K562 (cell line): ENCODE results near the gene CRIM1. TPM values are rescaled to one million over a fixed set of nuclear protein-coding genes. Genes with fewer than 3 reads are reported as not detected.

Source experiments
- ATAC-seq: fragments of 200-7000 bp; cut with Tn5 transposase; 3 replicates; pipeline ENCODE4 v1.9.1; 2020; ENCODE audit warnings: moderate library complexity
- BruUV-seq: library from RNA; stranded (reverse); fragments of 400-500 nt; replicated peaks from 2 replicates; lab custom pipeline; 2021; lab: Mats Ljungman, UMichigan
- CTCF ChIA-PET: fragments of 300-600 bp; formaldehyde crosslinking; extraction: SDS; loops from one replicate; lab custom pipeline; 2021; ENCODE audit warnings: low intra/inter-chr PET ratio; lab: Yijun Ruan, JAX
- POLR2A ChIA-PET: fragments of 300-600, 350-650 bp; sonication (Branson Sonifier 250); formaldehyde crosslinking; extraction: SDS; loops from one replicate; lab custom pipeline; 2021; ENCODE audit warnings: antibody characterized with exemption, inconsistent platforms; lab: Yijun Ruan, JAX
- DNase-seq, 4 experiments: peaks; one replicate each; pipeline versions ENCODE4 v3.0.0 to v3.0.0-alpha.2; 2011 to 2018; ENCODE audit warnings: low spot score in 3 of 4, mixed read lengths in 3 of 4; ENCODE audit errors: extremely low read depth in 1 of 4
- FAIRE-seq: peaks from 2 replicates; lab custom pipeline; 2011; peaks lifted over from hg19 to GRCh38; lab: Jason Lieb, UNC
- H2AFZ ChIP-seq: 2 replicates; pipeline ENCODE4 v1.6.0; 2011; ENCODE audit warnings: low read depth, low read length, control low read depth, inconsistent platforms
- H3K27ac ChIP-seq: fragments of 200-600 bp; 3 replicates; pipeline ENCODE4 v1.8.0; 2011; ENCODE audit warnings: low read depth, mild to moderate bottlenecking, control low read depth, inconsistent platforms, low read length, moderate library complexity, mixed read lengths; ENCODE audit errors: extremely low read depth
- H3K27me3 ChIP-seq, 2 experiments: fragments of 300-600 bp in 1 of 2; 2 replicates in 1 of 2; 3 replicates in 1 of 2; pipeline versions ENCODE4 v1.6.0 to v1.8.0; 2011; ENCODE audit warnings: inconsistent platforms in 2 of 2, low read length in 2 of 2, mild to moderate bottlenecking in 1 of 2, mixed read lengths in 1 of 2, moderate library complexity in 1 of 2; ENCODE audit not compliant: control insufficient read depth in 2 of 2, insufficient read depth in 2 of 2
- H3K36me3 ChIP-seq: fragments of 300-600 bp; 3 replicates; pipeline ENCODE4 v1.8.0; 2011; ENCODE audit warnings: mild to moderate bottlenecking, low read length, inconsistent platforms; ENCODE audit not compliant: control insufficient read depth, insufficient read depth
- H3K4me1 ChIP-seq, 2 experiments: fragments of 200-600 bp in 1 of 2; replicated peaks in 1 of 2; 2 replicates in 1 of 2; 3 replicates in 1 of 2; pipeline versions ENCODE4 v1.5.1 to v1.8.0; 2011; ENCODE audit warnings: inconsistent platforms in 2 of 2, low read length in 2 of 2, mild to moderate bottlenecking in 1 of 2, mixed read lengths in 1 of 2, moderate library complexity in 1 of 2; ENCODE audit not compliant: control insufficient read depth in 2 of 2, insufficient read depth in 2 of 2
- H3K4me2 ChIP-seq: 2 replicates; pipeline ENCODE4 v1.6.1; 2011; ENCODE audit warnings: low read length, control low read depth, inconsistent platforms, mixed read lengths; ENCODE audit not compliant: insufficient read depth
- H3K4me3 ChIP-seq: fragments of 200-600 bp; sonication (generic), shearing (Covaris generic); 2 replicates; pipeline ENCODE4 v1.5.1; 2016; ENCODE audit warnings: control low read depth, inconsistent platforms
- H3K79me2 ChIP-seq: fragments of 200-600 bp; 3 replicates; pipeline ENCODE4 v1.8.0; 2011; ENCODE audit warnings: low read length, inconsistent platforms; ENCODE audit not compliant: control insufficient read depth, insufficient read depth
- H3K9ac ChIP-seq, 2 experiments: 2 replicates each; pipeline versions ENCODE4 v1.6.0 to v1.6.1; 2011; ENCODE audit warnings: low read depth in 2 of 2, low read length in 2 of 2, control low read depth in 1 of 2, inconsistent platforms in 1 of 2, mild to moderate bottlenecking in 1 of 2, mixed read lengths in 1 of 2; ENCODE audit not compliant: insufficient read depth in 1 of 2
- H3K9me1 ChIP-seq: one replicate; pipeline ENCODE4 v1.6.0; 2011; ENCODE audit warnings: inconsistent platforms, mild to moderate bottlenecking, low read length, moderate library complexity; ENCODE audit not compliant: control insufficient read depth, insufficient read depth
- H3K9me3 ChIP-seq: replicated peaks from 2 replicates; pipeline ENCODE4 v1.5.1; 2011; ENCODE audit warnings: low read depth, low read length, inconsistent platforms; ENCODE audit not compliant: control insufficient read depth, insufficient read depth
- H4K20me1 ChIP-seq: replicated peaks from 2 replicates; pipeline ENCODE4 v1.6.1; 2011; ENCODE audit warnings: low read length, inconsistent platforms, mixed read lengths; ENCODE audit not compliant: control insufficient read depth, insufficient read depth
- MEIS2 ChIP-seq: fragments of 450-650 bp; IDR thresholded peaks from 2 replicates; pipeline ENCODE4 v1.6.1; 2014; ENCODE audit warnings: mild to moderate bottlenecking; ENCODE audit not compliant: partially characterized antibody
- PBX2 ChIP-seq, 2 experiments: IDR thresholded peaks in 1 of 2; conservative IDR thresholded peaks in 1 of 2; 2 replicates each; pipeline ENCODE4 v1.6.1; 2016; ENCODE audit warnings: low read depth in 2 of 2, mild to moderate bottlenecking in 1 of 2, missing compliant biosample characterization in 1 of 2, missing genetic modification characterization in 1 of 2, moderate library complexity in 1 of 2
- ZNF57 ChIP-seq: fragments of 450-650 bp; formaldehyde crosslinking; IDR thresholded peaks from 2 replicates; pipeline ENCODE4 v1.4.0; 2020; ENCODE audit warnings: mild to moderate bottlenecking, moderate library complexity
- WGBS: fragments of 100-300 bp; shearing (Covaris generic); methylation state at CpG from one replicate; pipeline ENCODE4 v1.1.6; 2016; ENCODE audit warnings: low coverage, mixed read lengths; ENCODE audit not compliant: insufficient coverage; ENCODE audit errors: missing lambda C conversion rate; 5-methylcytosine and 5-hydroxymethylcytosine counted together
- in situ Hi-C: fragments of 300-500 bp; cut with MboI; formaldehyde crosslinking; loops from 4 replicates; pipeline ENCODE4 v1.15.0; 2018; ENCODE audit warnings: inconsistent platforms, mixed read lengths
- intact Hi-C: fragments of 100-400 bp; cut with micrococcal nuclease; formaldehyde crosslinking; loops from 2 replicates; pipeline ENCODE4 v1.14.2; 2022
- polyA plus RNA-seq, 8 experiments: library from polyadenylated mRNA; depleted of rRNA in 4 of 8; stranded (reverse) in 5 of 8; unstranded in 3 of 8; fragments of >200 nt; fragmentation: Nextera tagmentation in 2 of 8; fragmentation: Illumina TruSeq in 1 of 8; extraction: Ambion mirVana in 2 of 8; extraction: Trizol in 1 of 8; gene quantifications; 2 replicates each; pipeline versions ENCODE4 v1.2.1 to v1.2.3, GENCODE V29; 2011 to 2014; ENCODE audit warnings: inconsistent platforms in 1 of 8, missing spikeins in 1 of 8
- total RNA-seq, 7 experiments: library from RNA; depleted of rRNA in 6 of 7; stranded (reverse); fragments of >200 nt in 6 of 7; fragmentation: Illumina TruSeq in 2 of 7; extraction: Trizol in 2 of 7; gene quantifications; 2 replicates each; pipeline versions ENCODE4 v1.2.1 to v1.2.3, GENCODE V29; 2011 to 2021; ENCODE audit warnings: low replicate concordance in 1 of 7

Gene CRIM1
- total and polyA plus RNA-seq, 9 of the 15 experiments (the other 6 are each of a cell fraction or from before 2014, with no cell fraction given): 0.01 to 0.36 (median 0.06) TPM; not detected in 1

GRCh38 chr2:36492216-36492945 lies 136.8 kb downstream of the CRIM1 start:
- TF ChIP-seq MEIS2: peak; percentile 29
- no peak for TF ChIP-seq ZNF57
- TF ChIP-seq PBX2 (CRISPR knock-in tag; IDR thresholded peaks at IDR 0.05; ENCODE audit: low read depth): no peak
- TF ChIP-seq PBX2 (tag; conservative IDR thresholded peaks at IDR 0.05; ENCODE audit: low read depth): peak; percentile 24; the same call in 1 of the 2 replicates
- CTCF ChIA-PET: no interaction called here

More at GRCh38 chr2:36492216-36492945, 136.8 kb downstream of the CRIM1 start:
- POLR2A ChIA-PET: interaction anchor here (1.1 to 3.4 kb wide), 2 partner anchors 8 to 20 kb away, joined by 3 to 11 read pairs; no protein-coding TSS in a partner anchor
- no peak overlapping the region for H3K4me3 ChIP-seq
- no peak overlapping the region for H2AFZ ChIP-seq
- no peak overlapping the region for H3K4me2 ChIP-seq
- DNase-seq (no peak), FAIRE-seq (no peak), ATAC-seq (no peak)
- H3K9me3 ChIP-seq: no peaks in the 10 kb centered on the region
- H3K4me1 ChIP-seq: no peaks in the 10 kb centered on the region
- H3K27me3 ChIP-seq: no peaks in the 10 kb centered on the region; a peak in 1 of 5 replicates
- H3K27ac ChIP-seq: no peak overlapping the region
- H4K20me1 ChIP-seq: no peaks in the 10 kb centered on the region
- H3K79me2 ChIP-seq: no peaks in the 10 kb centered on the region
- no peaks in the 10 kb centered on the region for H3K9me1 ChIP-seq
- no TSS peak for BruUV-seq
- in situ Hi-C loops: no loop called here
- no peaks in the 10 kb centered on the region for H3K36me3 ChIP-seq
- intact Hi-C loops: no loop called here
- 13% methylated on average over 6 of the region's 6 CpGs for WGBS
- H3K9ac ChIP-seq: no peak overlapping the region
